Mononuclear cell (primary cell): Measurements from ENCODE around the gene MELK. TPM values are rescaled to one million over a fixed set of nuclear protein-coding genes. Genes with fewer than 3 reads are reported as not detected.

Experiments
- total RNA-seq: library from RNA; depleted of rRNA; stranded (reverse); fragments of >200 nt; gene quantifications from one replicate; pipeline ENCODE4 v1.2.3, GENCODE V29; 2012

MELK gene
- total RNA-seq, 1 donor, result 0.94 TPM

Other genes starting within 250 kb of the MELK start
- 71.8 TPM for gene RNF38, start 172.6 kb upstream of the MELK start, total RNA-seq